GM21825 (cell line): ENCODE measurements around the gene PHKG2.

ENCODE experiments used
- ATAC-seq: cut with Tn5 transposase; IDR thresholded peaks from one replicate; pipeline ENCODE4 v1.9.1; 2021; ENCODE audit warnings: mild to moderate bottlenecking, moderate library complexity; ENCODE audit not compliant: unreplicated experiment

PHKG2 gene

DNA sequence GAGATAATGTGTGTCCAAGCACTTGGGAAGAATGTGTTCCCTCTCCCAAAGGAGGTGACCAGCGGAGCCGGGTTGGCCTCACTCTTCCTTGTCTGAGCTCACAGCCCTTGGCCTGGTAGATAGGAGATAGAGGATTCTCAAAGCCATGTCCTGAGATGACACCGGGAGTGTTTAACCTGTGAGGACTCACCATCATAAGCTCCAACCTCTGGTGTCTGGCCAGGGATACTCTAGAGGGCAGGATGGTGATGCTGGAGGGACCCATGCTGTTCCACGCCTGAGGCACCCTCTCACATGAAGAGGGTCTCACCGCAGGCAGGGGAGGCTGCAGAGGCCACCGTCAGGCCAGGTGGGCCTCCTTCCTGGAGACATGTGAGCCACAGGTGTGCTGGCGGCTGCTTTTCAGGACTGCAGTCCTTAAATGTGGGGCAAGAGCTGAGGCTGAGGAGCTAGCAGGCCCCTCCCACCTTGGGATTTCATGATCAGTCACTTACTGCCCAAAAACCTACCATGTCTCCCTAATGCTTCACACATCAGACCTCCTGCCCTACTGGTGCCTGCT is 45.4 kb downstream of the PHKG2 start:
- ATAC-seq = no peak

DNA sequence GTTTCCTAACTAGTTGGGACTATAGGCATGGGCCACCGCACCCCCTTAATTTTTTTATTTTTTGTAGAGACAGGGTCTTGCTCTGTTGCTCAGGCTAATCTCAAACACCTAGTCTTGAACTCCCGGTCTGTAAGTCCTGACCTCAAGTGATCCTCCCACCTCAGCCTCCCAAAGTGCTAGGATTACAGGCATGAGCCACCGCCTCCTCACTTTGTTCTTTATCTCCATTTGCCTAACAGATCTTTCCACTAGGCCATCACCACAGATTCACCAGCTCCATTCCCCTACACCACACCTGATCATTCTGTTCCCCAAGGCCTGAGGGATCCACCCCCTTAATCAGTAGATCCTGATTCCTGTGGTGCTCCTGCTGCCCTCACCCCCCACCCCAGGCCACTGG is 46.4 kb downstream of the PHKG2 start:
- no peak for ATAC-seq

DNA sequence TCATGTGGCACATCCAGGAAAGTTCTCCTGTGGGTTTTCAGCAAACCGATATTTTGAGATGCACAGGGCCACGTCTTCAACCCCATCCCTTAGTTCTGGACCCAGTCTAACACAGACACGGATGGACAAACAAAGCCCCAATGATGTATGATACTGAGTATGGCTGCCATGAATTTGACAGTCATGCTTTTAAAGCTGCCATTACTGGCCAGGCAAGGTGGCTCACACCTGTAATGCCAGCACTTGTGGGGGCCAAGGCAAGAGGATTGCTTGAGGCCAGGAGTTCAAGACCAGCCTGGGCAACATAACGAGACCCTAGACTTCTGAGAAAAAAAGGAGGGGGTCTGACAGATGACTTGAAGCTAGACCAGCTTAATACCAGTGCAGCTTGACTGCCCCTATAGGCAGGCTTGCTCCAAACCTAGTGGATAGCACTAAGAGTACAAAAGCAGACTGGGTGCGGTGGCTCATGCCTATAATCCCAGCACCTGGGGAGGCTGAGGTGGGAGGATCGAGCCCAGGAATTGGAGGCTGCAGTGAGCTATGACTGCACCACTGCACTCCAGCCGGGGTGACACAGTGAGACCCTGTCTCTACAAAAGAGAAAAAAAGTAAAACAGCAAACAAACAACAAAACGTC is 49.6 kb downstream of the PHKG2 start:
- no peak for ATAC-seq
